IMR-90 (cell line): ENCODE results near the gene TBXAS1.

Experiments used
- BHLHE40 ChIP-seq: fragments of 150-350 bp; IDR thresholded peaks from 2 replicates; pipeline ENCODE4 v1.6.1; 2016; ENCODE audit warnings: mild to moderate bottlenecking, low read depth, low read length
- CEBPB ChIP-seq: IDR thresholded peaks from 2 replicates; pipeline ENCODE4 v1.6.1; 2012; ENCODE audit warnings: low read depth, low read length, improper control_type of control experiment
- CHD1 ChIP-seq: IDR thresholded peaks from 2 replicates; pipeline ENCODE4 v1.6.1; 2012; ENCODE audit warnings: low read depth, low read length, improper control_type of control experiment
- FOS ChIP-seq: fragments of 150-350 bp; IDR thresholded peaks from 2 replicates; pipeline ENCODE4 v1.6.1; 2016; ENCODE audit warnings: low read depth, low read length
- MAFK ChIP-seq: IDR thresholded peaks from 2 replicates; pipeline ENCODE4 v1.6.1; 2012; ENCODE audit warnings: low read depth, low read length, improper control_type of control experiment
- MAZ ChIP-seq: IDR thresholded peaks from 2 replicates; pipeline ENCODE4 v1.6.1; 2012; ENCODE audit warnings: low read depth, mild to moderate bottlenecking, low read length, improper control_type of control experiment, moderate library complexity, borderline replicate concordance
- POLR2A ChIP-seq: IDR thresholded peaks from 2 replicates; pipeline ENCODE4 v1.6.1; 2012; ENCODE audit warnings: mild to moderate bottlenecking, low read depth, low read length
- RAD21 ChIP-seq: IDR thresholded peaks from 2 replicates; pipeline ENCODE4 v1.6.1; 2012; ENCODE audit warnings: low read length, improper control_type of control experiment
- RFX5 ChIP-seq: IDR thresholded peaks from 2 replicates; pipeline ENCODE4 v1.8.0; 2012; ENCODE audit warnings: low read depth, mild to moderate bottlenecking, low read length, moderate library complexity
- TF ChIP-seq, protein P1 (sequence below): conservative IDR thresholded peaks from 2 replicates; pipeline ENCODE4 v1.5.1; 2012; ENCODE audit warnings: mild to moderate bottlenecking, low read depth, low read length, improper control_type of control experiment
- TF ChIP-seq, protein P2 (sequence below): fragments of 150-350 bp; IDR thresholded peaks from 2 replicates; pipeline ENCODE4 v1.6.1; 2017; ENCODE audit warnings: mild to moderate bottlenecking, antibody characterized with exemption, low read length, low read depth

DNA sequence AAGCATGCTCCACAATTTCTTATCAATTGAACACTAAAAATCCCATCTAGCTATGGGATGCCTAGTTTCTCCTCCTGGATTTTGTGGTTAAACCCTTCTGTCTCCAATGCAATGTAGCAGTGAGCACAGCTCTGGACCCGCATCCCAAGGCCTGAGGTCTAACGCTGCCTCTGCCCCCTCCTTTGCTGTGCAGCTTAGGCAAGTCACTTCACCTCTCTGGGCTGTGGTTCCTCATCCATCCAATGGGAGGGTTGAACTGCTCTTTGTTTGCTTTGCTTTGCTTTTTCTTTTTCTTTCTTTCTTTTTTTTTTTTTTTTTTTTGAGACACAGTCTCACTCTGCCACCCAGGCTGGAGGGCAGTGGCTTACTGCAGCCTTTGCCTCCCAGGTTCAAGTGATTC, 164.5 kb downstream of the TBXAS1 start:
- TF ChIP-seq, protein P1, sequence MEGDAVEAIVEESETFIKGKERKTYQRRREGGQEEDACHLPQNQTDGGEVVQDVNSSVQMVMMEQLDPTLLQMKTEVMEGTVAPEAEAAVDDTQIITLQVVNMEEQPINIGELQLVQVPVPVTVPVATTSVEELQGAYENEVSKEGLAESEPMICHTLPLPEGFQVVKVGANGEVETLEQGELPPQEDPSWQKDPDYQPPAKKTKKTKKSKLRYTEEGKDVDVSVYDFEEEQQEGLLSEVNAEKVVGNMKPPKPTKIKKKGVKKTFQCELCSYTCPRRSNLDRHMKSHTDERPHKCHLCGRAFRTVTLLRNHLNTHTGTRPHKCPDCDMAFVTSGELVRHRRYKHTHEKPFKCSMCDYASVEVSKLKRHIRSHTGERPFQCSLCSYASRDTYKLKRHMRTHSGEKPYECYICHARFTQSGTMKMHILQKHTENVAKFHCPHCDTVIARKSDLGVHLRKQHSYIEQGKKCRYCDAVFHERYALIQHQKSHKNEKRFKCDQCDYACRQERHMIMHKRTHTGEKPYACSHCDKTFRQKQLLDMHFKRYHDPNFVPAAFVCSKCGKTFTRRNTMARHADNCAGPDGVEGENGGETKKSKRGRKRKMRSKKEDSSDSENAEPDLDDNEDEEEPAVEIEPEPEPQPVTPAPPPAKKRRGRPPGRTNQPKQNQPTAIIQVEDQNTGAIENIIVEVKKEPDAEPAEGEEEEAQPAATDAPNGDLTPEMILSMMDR = no peak
- TF ChIP-seq RAD21 (no peak), POLR2A (no peak), MAFK (no peak), MAZ (no peak), CEBPB (no peak), CHD1 (no peak), FOS (no peak), BHLHE40 (no peak), RFX5 (no peak)
- TF ChIP-seq, protein P2, sequence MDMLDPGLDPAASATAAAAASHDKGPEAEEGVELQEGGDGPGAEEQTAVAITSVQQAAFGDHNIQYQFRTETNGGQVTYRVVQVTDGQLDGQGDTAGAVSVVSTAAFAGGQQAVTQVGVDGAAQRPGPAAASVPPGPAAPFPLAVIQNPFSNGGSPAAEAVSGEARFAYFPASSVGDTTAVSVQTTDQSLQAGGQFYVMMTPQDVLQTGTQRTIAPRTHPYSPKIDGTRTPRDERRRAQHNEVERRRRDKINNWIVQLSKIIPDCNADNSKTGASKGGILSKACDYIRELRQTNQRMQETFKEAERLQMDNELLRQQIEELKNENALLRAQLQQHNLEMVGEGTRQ = no peak
